Loucy (cell line): Measurements from ENCODE around the gene ELMO3.

Experiments
- H2AFZ ChIP-seq: fragments of 200-600 bp; sonication (generic); 2 replicates; pipeline ENCODE4 v1.6.0; 2016; ENCODE audit warnings: antibody characterized with exemption, mild to moderate bottlenecking, low read length, moderate library complexity
- H3F3A ChIP-seq: fragments of 200-600 bp; 2 replicates; pipeline ENCODE4 v1.6.0; 2016; ENCODE audit warnings: antibody characterized with exemption, low read depth, mild to moderate bottlenecking
- H3K27me3 ChIP-seq: fragments of 200-600 bp; sonication (generic); 2 replicates; pipeline ENCODE4 v1.6.1; 2014; ENCODE audit warnings: low read length, mild to moderate bottlenecking; ENCODE audit not compliant: insufficient read depth, poor library complexity, severe bottlenecking
- H3K36me3 ChIP-seq: fragments of 200-600 bp; sonication (generic); 2 replicates; pipeline ENCODE4 v1.6.1; 2016; ENCODE audit warnings: low read length; ENCODE audit not compliant: insufficient read depth
- H3K4me1 ChIP-seq: fragments of 200-600 bp; sonication (generic); 2 replicates; pipeline ENCODE4 v1.5.1; 2014; ENCODE audit warnings: low read length, mild to moderate bottlenecking; ENCODE audit not compliant: insufficient read depth, poor library complexity, severe bottlenecking
- H3K4me2 ChIP-seq: fragments of 200-600 bp; sonication (generic); 2 replicates; pipeline ENCODE4 v1.6.0; 2014; ENCODE audit warnings: antibody characterized with exemption, low read length, low read depth, mild to moderate bottlenecking; ENCODE audit not compliant: poor library complexity, severe bottlenecking
- H3K4me3 ChIP-seq: fragments of 200-600 bp; sonication (generic); 2 replicates; pipeline ENCODE4 v1.5.1; 2014; ENCODE audit warnings: low read length, mild to moderate bottlenecking, mixed read lengths; ENCODE audit not compliant: poor library complexity, severe bottlenecking
- H3K79me2 ChIP-seq: fragments of 200-600 bp; sonication (generic); 2 replicates; pipeline ENCODE4 v1.6.1; 2014; ENCODE audit warnings: low read length; ENCODE audit not compliant: insufficient read depth
- H3K9ac ChIP-seq: fragments of 200-600 bp; sonication (generic); 2 replicates; pipeline ENCODE4 v1.6.0; 2014; ENCODE audit warnings: mild to moderate bottlenecking, low read depth, low read length, moderate library complexity; ENCODE audit not compliant: poor library complexity, severe bottlenecking
- H3K9me2 ChIP-seq: fragments of 200-600 bp; sonication (generic); replicated peaks from 2 replicates; pipeline ENCODE4 v1.6.1; 2016; ENCODE audit warnings: low read depth, low read length, mixed read lengths
- H3K9me3 ChIP-seq: fragments of 200-600 bp; sonication (generic); 2 replicates; pipeline ENCODE4 v1.6.1; 2014; ENCODE audit warnings: mild to moderate bottlenecking, antibody characterized with exemption, low read length, low read depth; ENCODE audit not compliant: insufficient read depth
- H4K20me1 ChIP-seq: fragments of 200-600 bp; sonication (generic); 2 replicates; pipeline ENCODE4 v1.6.0; 2014; ENCODE audit warnings: antibody characterized with exemption, low read length, mild to moderate bottlenecking; ENCODE audit not compliant: insufficient read depth, poor library complexity, severe bottlenecking
- CTCF ChIP-seq: fragments of 200-600 bp; sonication (generic); conservative IDR thresholded peaks from 2 replicates; pipeline ENCODE4 v1.5.1; 2014; ENCODE audit warnings: mild to moderate bottlenecking, antibody characterized with exemption, low read length
- EZH2phosphoT487 ChIP-seq: fragments of 200-600 bp; IDR thresholded peaks from 2 replicates; pipeline ENCODE4 v1.6.1; 2018; ENCODE audit warnings: antibody characterized with exemption, mild to moderate bottlenecking, moderate library complexity, borderline replicate concordance

ELMO3 gene

GRCh38 chr16:67248401-67249177, 49.7 kb downstream of the ELMO3 start, which contains the start of gene SLC9A5:
Gene SLC9A5, plus strand, starts transcription at chr16:67248979. Its CDS starts 36 bp downstream, at chr16:67249015.
- Histone ChIP-seq H3K4me1 (peaks cover 55% of the 10 kb centered on the region), H4K20me1 (peaks cover 16% of the 10 kb centered on the region)

GRCh38 chr16:67249178-67250044, 50.5 kb downstream of the ELMO3 start:
- peak overlapping the region; percentile 83 for H3K9ac ChIP-seq
- H3K36me3 ChIP-seq: no peaks in the 10 kb centered on the region
- peaks cover 9% of the 10 kb centered on the region for H4K20me1 ChIP-seq
- H3K27me3 ChIP-seq: no peaks in the 10 kb centered on the region
- peaks cover 18% of the 10 kb centered on the region; the same call in 1 of the 2 replicates for H3K79me2 ChIP-seq
- no peak; the same call in 1 of the 2 replicates for TF ChIP-seq CTCF
- no peak for TF ChIP-seq EZH2phosphoT487
- H3K4me1 ChIP-seq: peaks cover 49% of the 10 kb centered on the region
- peak overlapping the region; percentile 99 for H3K4me2 ChIP-seq
- peak overlapping the region; percentile 88 for H3K4me3 ChIP-seq
- H3K9me3 ChIP-seq: no peaks in the 10 kb centered on the region
- H3K9me2 ChIP-seq: no peaks in the 10 kb centered on the region
- H3F3A ChIP-seq: peaks cover 8% of the 10 kb centered on the region
- H2AFZ ChIP-seq: peak overlapping the region; percentile 37

More at GRCh38 chr16:67248401-67249177, 49.7 kb downstream of the ELMO3 start, which contains the start of gene SLC9A5:
- H3F3A ChIP-seq: peaks cover 8% of the 10 kb centered on the region
- H3K9me3 ChIP-seq: no peaks in the 10 kb centered on the region
- peak; percentile 16 for TF ChIP-seq CTCF
- TF ChIP-seq EZH2phosphoT487: no peak
- no peaks in the 10 kb centered on the region for H3K9me2 ChIP-seq
- peak within 1 kb of the TSS; percentile 83 for H3K9ac ChIP-seq
- H3K36me3 ChIP-seq: no peaks in the 10 kb centered on the region
- H3K27me3 ChIP-seq: no peaks in the 10 kb centered on the region
- H3K4me3 ChIP-seq: peak within 1 kb of the TSS; percentile 88
- H2AFZ ChIP-seq: peak within 1 kb of the TSS; percentile 86
- peak within 1 kb of the TSS; percentile 99 for H3K4me2 ChIP-seq
- peaks cover 24% of the 10 kb centered on the region; the same call in 1 of the 2 replicates for H3K79me2 ChIP-seq

- TF ChIP-seq EZH2phosphoT487 (no peak), CTCF (no peak)
- H3F3A ChIP-seq: peaks cover 2% of the 10 kb centered on the region
- peak overlapping the region; percentile 83 for H3K9ac ChIP-seq
- H3K36me3 ChIP-seq: no peaks in the 10 kb centered on the region
- no peaks in the 10 kb centered on the region for H3K27me3 ChIP-seq
- peak overlapping the region; percentile 99 for H3K4me2 ChIP-seq
- H3K4me1 ChIP-seq: peaks cover 43% of the 10 kb centered on the region
- peak overlapping the region; percentile 88 for H3K4me3 ChIP-seq
- peaks cover 8% of the 10 kb centered on the region for H4K20me1 ChIP-seq
- no peaks in the 10 kb centered on the region for H3K9me2 ChIP-seq
- peaks cover 18% of the 10 kb centered on the region; the same call in 1 of the 2 replicates for H3K79me2 ChIP-seq
- H3K9me3 ChIP-seq: no peaks in the 10 kb centered on the region
- no peak overlapping the region; the same call in 1 of the 2 replicates for H2AFZ ChIP-seq
Measured at GRCh38 chr16:67250045-67250327, 51.1 kb downstream of the ELMO3 start.
